Measurements from ENCODE around the gene PCDHGC4. TPM values are rescaled to one million over a fixed set of nuclear protein-coding genes. Genes with fewer than 3 reads are reported as not detected.

Gene PCDHGC4
- total RNA-seq, 1 donor from 2014 or later: 4.0 TPM

GRCh38 chr5:141478321-141478945 is 6.4 kb upstream of the PCDHGC4 start:
- Mint-ChIP-seq H3K9me3 (no peaks in the 10 kb centered on the region), H3K27me3 (peaks cover 13% of the 10 kb centered on the region), H3K4me1 (ENCODE audit: unreplicated experiment) (peaks cover 18% of the 10 kb centered on the region), H3K27ac (no peak overlapping the region), H3K36me3 (peaks cover 40% of the 10 kb centered on the region), H3K4me3 (peak overlapping the region; percentile 75)
- no peak for DNase-seq (ENCODE audit: extremely low spot score, unreplicated experiment)
- peak; percentile 50 for TF ChIP-seq CTCF (conservative IDR thresholded peaks at IDR 0.05)

GRCh38 chr5:141479776-141480175 is 5.1 kb upstream of the PCDHGC4 start:
- H3K27me3 Mint-ChIP-seq: peaks cover 18% of the 10 kb centered on the region
- H3K27ac Mint-ChIP-seq: no peak overlapping the region
- no peak overlapping the region for H3K4me3 Mint-ChIP-seq
- H3K9me3 Mint-ChIP-seq: no peaks in the 10 kb centered on the region
- peaks cover 28% of the 10 kb centered on the region for H3K4me1 Mint-ChIP-seq (ENCODE audit: unreplicated experiment)
- DNase-seq (ENCODE audit: extremely low spot score, unreplicated experiment): no peak
- no peak for TF ChIP-seq CTCF (conservative IDR thresholded peaks at IDR 0.05)
- H3K36me3 Mint-ChIP-seq: peaks cover 46% of the 10 kb centered on the region

- peak overlapping the region; percentile 82 for H3K4me3 Mint-ChIP-seq
- H3K27ac Mint-ChIP-seq: peak overlapping the region; percentile 1
- H3K9me3 Mint-ChIP-seq: peaks cover 5% of the 10 kb centered on the region
- no peak for DNase-seq (ENCODE audit: extremely low spot score, unreplicated experiment)
- H3K4me1 Mint-ChIP-seq (ENCODE audit: unreplicated experiment): peaks cover 20% of the 10 kb centered on the region
- TF ChIP-seq CTCF (conservative IDR thresholded peaks at IDR 0.05): no peak
- H3K36me3 Mint-ChIP-seq: peaks cover 51% of the 10 kb centered on the region
- peaks cover 14% of the 10 kb centered on the region for H3K27me3 Mint-ChIP-seq
These were observed 928 bp upstream of the PCDHGC4 start for GRCh38 chr5:141483902-141484301.

- H3K9me3 Mint-ChIP-seq: peaks cover 5% of the 10 kb centered on the region
- peaks cover 51% of the 10 kb centered on the region for H3K36me3 Mint-ChIP-seq
- H3K27ac Mint-ChIP-seq: peak overlapping the region; percentile 1
- peak overlapping the region; percentile 82 for H3K4me3 Mint-ChIP-seq
- no peak for DNase-seq (ENCODE audit: extremely low spot score, unreplicated experiment)
- H3K27me3 Mint-ChIP-seq: peaks cover 14% of the 10 kb centered on the region
- no peak for TF ChIP-seq CTCF (conservative IDR thresholded peaks at IDR 0.05)
- peaks cover 20% of the 10 kb centered on the region for H3K4me1 Mint-ChIP-seq (ENCODE audit: unreplicated experiment)
These were observed 555 bp upstream of the PCDHGC4 start for GRCh38 chr5:141484310-141484640.

GRCh38 chr5:141485321-141486055 is 658 bp downstream of the PCDHGC4 start:
- peaks cover 20% of the 10 kb centered on the region for H3K4me1 Mint-ChIP-seq (ENCODE audit: unreplicated experiment)
- peaks cover 5% of the 10 kb centered on the region for H3K9me3 Mint-ChIP-seq
- H3K36me3 Mint-ChIP-seq: peaks cover 57% of the 10 kb centered on the region
- H3K27me3 Mint-ChIP-seq: peaks cover 18% of the 10 kb centered on the region
- H3K4me3 Mint-ChIP-seq: peak overlapping the region; percentile 82
- no peak for DNase-seq (ENCODE audit: extremely low spot score, unreplicated experiment)
- H3K27ac Mint-ChIP-seq: peak overlapping the region; percentile 13
- TF ChIP-seq CTCF (conservative IDR thresholded peaks at IDR 0.05): no peak
